K562 (cell line): Measurements from ENCODE around the gene FADS1. TPM values are rescaled to one million over a fixed set of nuclear protein-coding genes. Genes with fewer than 3 reads are reported as not detected.

ENCODE experiments used
- ARID1B ChIP-seq: fragments of 450-650 bp; IDR thresholded peaks from 2 replicates; pipeline ENCODE4 v1.6.1; 2016; ENCODE audit warnings: antibody characterized with exemption, mild to moderate bottlenecking, inconsistent platforms
- ATF1 ChIP-seq, 2 experiments: fragments of 450-650 bp in 1 of 2; IDR thresholded peaks; 2 replicates each; pipeline ENCODE4 v1.6.1; 2016; ENCODE audit warnings: missing compliant biosample characterization in 1 of 2, missing genetic modification characterization in 1 of 2
- BRF1 ChIP-seq: IDR thresholded peaks from 3 replicates; pipeline ENCODE4 v1.6.1; 2011; ENCODE audit warnings: borderline replicate concordance, mild to moderate bottlenecking; ENCODE audit not compliant: insufficient read length; ENCODE audit errors: extremely low read depth
- FOXJ2 ChIP-seq: fragments of 200-800 bp; sonication (Bioruptor generic); IDR thresholded peaks from 2 replicates; pipeline ENCODE4 v1.6.1; 2016; ENCODE audit warnings: missing genetic modification characterization, missing compliant biosample characterization
- KAT8 ChIP-seq: fragments of 450-650 bp; IDR thresholded peaks from 2 replicates; pipeline ENCODE4 v1.6.1; 2016; ENCODE audit warnings: low read depth, mild to moderate bottlenecking
- LCOR ChIP-seq: sonication (generic); formaldehyde crosslinking; IDR thresholded peaks from 2 replicates; pipeline ENCODE4 v1.8.0; 2022; ENCODE audit warnings: mild to moderate bottlenecking, missing genetic modification reagents
- MBD2 ChIP-seq: sonication (generic); IDR thresholded peaks from 2 replicates; pipeline ENCODE4 v1.6.1; 2016; ENCODE audit warnings: low read depth, borderline replicate concordance
- SLC30A9 ChIP-seq: fragments of 250-450 bp; sonication (Bioruptor Pico); IDR thresholded peaks from 2 replicates; pipeline ENCODE4 v1.8.0; 2022; ENCODE audit warnings: mild to moderate bottlenecking, moderate library complexity
- YY1 ChIP-seq, 3 experiments: IDR thresholded peaks; 2 replicates each; pipeline ENCODE4 v1.6.1; 2011; ENCODE audit warnings: low read length in 2 of 3, mild to moderate bottlenecking in 2 of 3, moderate library complexity in 2 of 3, borderline replicate concordance in 1 of 3, control low read depth in 1 of 3, low read depth in 1 of 3; ENCODE audit not compliant: insufficient read depth in 3 of 3, insufficient replicate concordance in 2 of 3, control insufficient read depth in 1 of 3, insufficient read length in 1 of 3; ENCODE audit errors: extremely low read depth in 1 of 3
- ZFP36 ChIP-seq: fragments of 150-350 bp; IDR thresholded peaks from 2 replicates; pipeline ENCODE4 v1.6.1; 2018; ENCODE audit warnings: low read length, low read depth; ENCODE audit not compliant: partially characterized antibody
- ZNF316 ChIP-seq: fragments of 450-650 bp; IDR thresholded peaks from 2 replicates; pipeline ENCODE4 v1.6.1; 2016
- ZNF766 ChIP-seq: fragments of 200-800 bp; sonication (Bioruptor generic); conservative IDR thresholded peaks from 2 replicates; pipeline ENCODE4 v1.6.1; 2016; ENCODE audit warnings: missing genetic modification characterization, missing compliant biosample characterization
- polyA plus RNA-seq, 8 experiments: library from polyadenylated mRNA; depleted of rRNA in 4 of 8; stranded (reverse) in 5 of 8; unstranded in 3 of 8; fragments of >200 nt; fragmentation: Nextera tagmentation in 2 of 8; fragmentation: Illumina TruSeq in 1 of 8; extraction: Ambion mirVana in 2 of 8; extraction: Trizol in 1 of 8; gene quantifications; 2 replicates each; pipeline versions ENCODE4 v1.2.1 to v1.2.3, GENCODE V29; 2011 to 2014; ENCODE audit warnings: inconsistent platforms in 1 of 8, missing spikeins in 1 of 8
- total RNA-seq, 7 experiments: library from RNA; depleted of rRNA in 6 of 7; stranded (reverse); fragments of >200 nt in 6 of 7; fragmentation: Illumina TruSeq in 2 of 7; extraction: Trizol in 2 of 7; gene quantifications; 2 replicates each; pipeline versions ENCODE4 v1.2.1 to v1.2.3, GENCODE V29; 2011 to 2021; ENCODE audit warnings: low replicate concordance in 1 of 7
- TF ChIP-seq, protein P1 (sequence below): sonication (generic); formaldehyde crosslinking; IDR thresholded peaks from 2 replicates; pipeline ENCODE4 v1.9.0; 2022; ENCODE audit warnings: mild to moderate bottlenecking, missing genetic modification reagents
- TF ChIP-seq, protein P2 (sequence below): fragments of 200-400 bp; formaldehyde crosslinking; IDR thresholded peaks from 2 replicates; pipeline ENCODE4 v1.6.1; 2017; ENCODE audit warnings: mild to moderate bottlenecking, low read depth, low read length, moderate library complexity
- TF ChIP-seq, protein P3 (sequence below): sonication (generic); formaldehyde crosslinking; IDR thresholded peaks from 2 replicates; pipeline ENCODE4 v1.8.0; 2022; ENCODE audit warnings: mild to moderate bottlenecking, missing genetic modification reagents, borderline replicate concordance
- TF ChIP-seq, protein P4 (sequence below): sonication (generic); formaldehyde crosslinking; IDR thresholded peaks from 2 replicates; pipeline ENCODE4 v1.8.0; 2023; ENCODE audit warnings: missing genetic modification reagents, mild to moderate bottlenecking, borderline replicate concordance

The FADS1 gene
- total and polyA plus RNA-seq, 9 of the 15 experiments (the other 6 are each of a cell fraction or from before 2014, with no cell fraction given) = 110 to 864 (median 364) TPM

DNA sequence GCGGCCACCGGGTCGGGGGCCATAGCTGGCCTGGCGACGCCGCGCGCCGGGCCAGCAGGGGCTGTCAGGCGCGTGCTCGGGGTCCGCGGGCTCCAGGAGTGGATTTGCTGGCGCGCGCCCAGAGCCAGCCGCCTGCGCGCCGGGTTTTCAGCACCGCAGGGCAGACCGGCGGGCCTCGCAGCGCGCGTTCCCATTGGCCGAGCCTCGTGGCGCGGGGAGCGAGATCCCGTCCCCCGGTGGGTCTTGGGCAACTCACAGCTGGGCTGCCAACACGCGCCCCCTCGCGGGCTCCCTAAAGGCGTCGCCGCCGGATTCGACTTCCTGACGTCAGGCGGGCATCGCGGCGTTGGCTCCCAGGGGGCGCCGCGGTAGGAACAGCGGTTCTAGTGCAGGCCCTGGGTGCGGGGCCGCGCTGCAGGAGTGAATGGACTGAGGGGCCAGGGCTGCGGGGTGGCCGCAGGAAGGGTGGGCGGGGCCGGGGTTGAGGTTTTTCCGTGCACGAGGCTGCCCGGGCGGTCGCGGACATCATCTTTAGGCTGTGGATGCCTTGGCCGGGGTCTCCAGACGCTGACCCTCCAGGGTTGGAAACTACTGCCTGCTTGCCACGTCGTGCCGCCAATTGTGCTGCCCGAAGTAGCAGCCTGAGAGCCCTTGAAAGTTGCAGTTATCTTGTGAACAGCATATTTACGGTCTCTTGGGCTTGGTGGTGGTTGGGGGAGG, at the start of gene FADS1 (continued):
- TF ChIP-seq ZNF766 (CRISPR knock-in tag) = peak; percentile 83
- TF ChIP-seq, protein P1, sequence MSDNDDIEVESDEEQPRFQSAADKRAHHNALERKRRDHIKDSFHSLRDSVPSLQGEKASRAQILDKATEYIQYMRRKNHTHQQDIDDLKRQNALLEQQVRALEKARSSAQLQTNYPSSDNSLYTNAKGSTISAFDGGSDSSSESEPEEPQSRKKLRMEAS = peak; percentile 93
- no peak for TF ChIP-seq ZFP36
- TF ChIP-seq ATF1 (CRISPR knock-in tag; IDR thresholded peaks at IDR 0.05) = peak; percentile 71
- peak; percentile 94 for TF ChIP-seq ATF1 (tag; IDR thresholded peaks at IDR 0.05)
- peak; percentile 94 for TF ChIP-seq LCOR (CRISPR knock-in tag)
- no peak for TF ChIP-seq BRF1
- TF ChIP-seq YY1 (IDR thresholded peaks at IDR 0.05; ENCODE audit: borderline replicate concordance in 1 of 3, control insufficient read depth in 1 of 3, extremely low read depth in 1 of 3, insufficient read depth in 3 of 3, insufficient read length in 1 of 3, insufficient replicate concordance in 2 of 3, low read depth in 1 of 3, low read length in 2 of 3) = peak in 2 of 3 experiments; percentile 67 to 73
- TF ChIP-seq ZNF316 = no peak
- peak; percentile 71 for TF ChIP-seq MBD2
- no peak; the same call in 1 of the 2 replicates for TF ChIP-seq ARID1B
- TF ChIP-seq, protein P2, sequence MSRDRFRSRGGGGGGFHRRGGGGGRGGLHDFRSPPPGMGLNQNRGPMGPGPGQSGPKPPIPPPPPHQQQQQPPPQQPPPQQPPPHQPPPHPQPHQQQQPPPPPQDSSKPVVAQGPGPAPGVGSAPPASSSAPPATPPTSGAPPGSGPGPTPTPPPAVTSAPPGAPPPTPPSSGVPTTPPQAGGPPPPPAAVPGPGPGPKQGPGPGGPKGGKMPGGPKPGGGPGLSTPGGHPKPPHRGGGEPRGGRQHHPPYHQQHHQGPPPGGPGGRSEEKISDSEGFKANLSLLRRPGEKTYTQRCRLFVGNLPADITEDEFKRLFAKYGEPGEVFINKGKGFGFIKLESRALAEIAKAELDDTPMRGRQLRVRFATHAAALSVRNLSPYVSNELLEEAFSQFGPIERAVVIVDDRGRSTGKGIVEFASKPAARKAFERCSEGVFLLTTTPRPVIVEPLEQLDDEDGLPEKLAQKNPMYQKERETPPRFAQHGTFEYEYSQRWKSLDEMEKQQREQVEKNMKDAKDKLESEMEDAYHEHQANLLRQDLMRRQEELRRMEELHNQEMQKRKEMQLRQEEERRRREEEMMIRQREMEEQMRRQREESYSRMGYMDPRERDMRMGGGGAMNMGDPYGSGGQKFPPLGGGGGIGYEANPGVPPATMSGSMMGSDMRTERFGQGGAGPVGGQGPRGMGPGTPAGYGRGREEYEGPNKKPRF = no peak
- TF ChIP-seq SLC30A9 (CRISPR knock-in tag) = no peak
- TF ChIP-seq KAT8 = no peak
- TF ChIP-seq FOXJ2 (tag) = no peak
- TF ChIP-seq, protein P3, sequence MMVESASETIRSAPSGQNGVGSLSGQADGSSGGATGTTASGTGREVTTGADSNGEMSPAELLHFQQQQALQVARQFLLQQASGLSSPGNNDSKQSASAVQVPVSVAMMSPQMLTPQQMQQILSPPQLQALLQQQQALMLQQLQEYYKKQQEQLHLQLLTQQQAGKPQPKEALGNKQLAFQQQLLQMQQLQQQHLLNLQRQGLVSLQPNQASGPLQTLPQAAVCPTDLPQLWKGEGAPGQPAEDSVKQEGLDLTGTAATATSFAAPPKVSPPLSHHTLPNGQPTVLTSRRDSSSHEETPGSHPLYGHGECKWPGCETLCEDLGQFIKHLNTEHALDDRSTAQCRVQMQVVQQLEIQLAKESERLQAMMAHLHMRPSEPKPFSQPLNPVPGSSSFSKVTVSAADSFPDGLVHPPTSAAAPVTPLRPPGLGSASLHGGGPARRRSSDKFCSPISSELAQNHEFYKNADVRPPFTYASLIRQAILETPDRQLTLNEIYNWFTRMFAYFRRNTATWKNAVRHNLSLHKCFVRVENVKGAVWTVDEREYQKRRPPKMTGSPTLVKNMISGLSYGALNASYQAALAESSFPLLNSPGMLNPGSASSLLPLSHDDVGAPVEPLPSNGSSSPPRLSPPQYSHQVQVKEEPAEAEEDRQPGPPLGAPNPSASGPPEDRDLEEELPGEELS (CRISPR knock-in tag) = peak; percentile 88; the same call in 1 of the 2 replicates
- TF ChIP-seq, protein P4, sequence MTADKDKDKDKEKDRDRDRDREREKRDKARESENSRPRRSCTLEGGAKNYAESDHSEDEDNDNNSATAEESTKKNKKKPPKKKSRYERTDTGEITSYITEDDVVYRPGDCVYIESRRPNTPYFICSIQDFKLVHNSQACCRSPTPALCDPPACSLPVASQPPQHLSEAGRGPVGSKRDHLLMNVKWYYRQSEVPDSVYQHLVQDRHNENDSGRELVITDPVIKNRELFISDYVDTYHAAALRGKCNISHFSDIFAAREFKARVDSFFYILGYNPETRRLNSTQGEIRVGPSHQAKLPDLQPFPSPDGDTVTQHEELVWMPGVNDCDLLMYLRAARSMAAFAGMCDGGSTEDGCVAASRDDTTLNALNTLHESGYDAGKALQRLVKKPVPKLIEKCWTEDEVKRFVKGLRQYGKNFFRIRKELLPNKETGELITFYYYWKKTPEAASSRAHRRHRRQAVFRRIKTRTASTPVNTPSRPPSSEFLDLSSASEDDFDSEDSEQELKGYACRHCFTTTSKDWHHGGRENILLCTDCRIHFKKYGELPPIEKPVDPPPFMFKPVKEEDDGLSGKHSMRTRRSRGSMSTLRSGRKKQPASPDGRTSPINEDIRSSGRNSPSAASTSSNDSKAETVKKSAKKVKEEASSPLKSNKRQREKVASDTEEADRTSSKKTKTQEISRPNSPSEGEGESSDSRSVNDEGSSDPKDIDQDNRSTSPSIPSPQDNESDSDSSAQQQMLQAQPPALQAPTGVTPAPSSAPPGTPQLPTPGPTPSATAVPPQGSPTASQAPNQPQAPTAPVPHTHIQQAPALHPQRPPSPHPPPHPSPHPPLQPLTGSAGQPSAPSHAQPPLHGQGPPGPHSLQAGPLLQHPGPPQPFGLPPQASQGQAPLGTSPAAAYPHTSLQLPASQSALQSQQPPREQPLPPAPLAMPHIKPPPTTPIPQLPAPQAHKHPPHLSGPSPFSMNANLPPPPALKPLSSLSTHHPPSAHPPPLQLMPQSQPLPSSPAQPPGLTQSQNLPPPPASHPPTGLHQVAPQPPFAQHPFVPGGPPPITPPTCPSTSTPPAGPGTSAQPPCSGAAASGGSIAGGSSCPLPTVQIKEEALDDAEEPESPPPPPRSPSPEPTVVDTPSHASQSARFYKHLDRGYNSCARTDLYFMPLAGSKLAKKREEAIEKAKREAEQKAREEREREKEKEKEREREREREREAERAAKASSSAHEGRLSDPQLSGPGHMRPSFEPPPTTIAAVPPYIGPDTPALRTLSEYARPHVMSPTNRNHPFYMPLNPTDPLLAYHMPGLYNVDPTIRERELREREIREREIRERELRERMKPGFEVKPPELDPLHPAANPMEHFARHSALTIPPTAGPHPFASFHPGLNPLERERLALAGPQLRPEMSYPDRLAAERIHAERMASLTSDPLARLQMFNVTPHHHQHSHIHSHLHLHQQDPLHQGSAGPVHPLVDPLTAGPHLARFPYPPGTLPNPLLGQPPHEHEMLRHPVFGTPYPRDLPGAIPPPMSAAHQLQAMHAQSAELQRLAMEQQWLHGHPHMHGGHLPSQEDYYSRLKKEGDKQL = 0 out of 2 replicates have a peak, but pooled peaks have one; percentile 67
